Progenitor cell of endocrine pancreas (in vitro differentiated cells): Measurements from ENCODE around the gene CTNNA3. TPM values are rescaled to one million over a fixed set of nuclear protein-coding genes. Genes with fewer than 3 reads are reported as not detected.

Experiments used
- DNase-seq: peaks from one replicate; pipeline ENCODE4 v3.0.0; 2021; ENCODE audit warnings: low spot score; ENCODE audit not compliant: unreplicated experiment
- H3K27ac Mint-ChIP-seq: 2 replicates; pipeline ENCODE4 v1.8.0; 2021; ENCODE audit warnings: mild to moderate bottlenecking, moderate library complexity, mixed read lengths
- H3K27me3 Mint-ChIP-seq: 2 replicates; pipeline ENCODE4 v1.8.0; 2021; ENCODE audit warnings: mixed read lengths
- H3K36me3 Mint-ChIP-seq: 2 replicates; pipeline ENCODE4 v1.8.0; 2022; ENCODE audit warnings: mixed read lengths; ENCODE audit not compliant: insufficient read depth
- H3K4me1 Mint-ChIP-seq: 2 replicates; pipeline ENCODE4 v1.8.0; 2021; ENCODE audit warnings: low read depth, mixed read lengths
- H3K4me3 Mint-ChIP-seq: 2 replicates; pipeline ENCODE4 v1.8.0; 2021; ENCODE audit warnings: low read depth, mild to moderate bottlenecking, moderate library complexity, mixed read lengths
- H3K9me3 Mint-ChIP-seq: 2 replicates; pipeline ENCODE4 v1.8.0; 2021; ENCODE audit warnings: low read depth, mixed read lengths
- CTCF ChIP-seq: fragments of 200-600 bp; sonication (generic); IDR thresholded peaks from one replicate; pipeline ENCODE4 v1.5.0; 2021; ENCODE audit warnings: antibody characterized with exemption, mild to moderate bottlenecking; ENCODE audit not compliant: unreplicated experiment
- total RNA-seq: library from RNA; stranded (reverse); gene quantifications from 2 replicates; pipeline ENCODE4 v1.2.1, GENCODE V29; 2021

Gene CTNNA3
- total RNA-seq, 1 donor from 2014 or later, result 1.7 TPM

GRCh38 chr10:66398669-66399068, 1297.3 kb downstream of the CTNNA3 start:
- no peak overlapping the region for H3K27ac Mint-ChIP-seq
- H3K4me1 Mint-ChIP-seq, result no peaks in the 10 kb centered on the region
- no peaks in the 10 kb centered on the region for H3K9me3 Mint-ChIP-seq
- DNase-seq, result no peak
- H3K36me3 Mint-ChIP-seq, result no peaks in the 10 kb centered on the region
- no peak overlapping the region for H3K4me3 Mint-ChIP-seq
- no peaks in the 10 kb centered on the region for H3K27me3 Mint-ChIP-seq
- no peak for TF ChIP-seq CTCF

GRCh38 chr10:66394342-66395063, 1301.5 kb downstream of the CTNNA3 start:
- no peak for DNase-seq
- no peaks in the 10 kb centered on the region for H3K36me3 Mint-ChIP-seq
- H3K9me3 Mint-ChIP-seq, result no peaks in the 10 kb centered on the region
- no peak overlapping the region for H3K27ac Mint-ChIP-seq
- H3K4me3 Mint-ChIP-seq, result no peak overlapping the region
- H3K4me1 Mint-ChIP-seq, result no peaks in the 10 kb centered on the region
- H3K27me3 Mint-ChIP-seq, result no peaks in the 10 kb centered on the region
- no peak for TF ChIP-seq CTCF

GRCh38 chr10:66390926-66391325, 1305.1 kb downstream of the CTNNA3 start:
- no peaks in the 10 kb centered on the region for H3K4me1 Mint-ChIP-seq
- TF ChIP-seq CTCF, result no peak
- peaks cover 10% of the 10 kb centered on the region for H3K9me3 Mint-ChIP-seq
- no peaks in the 10 kb centered on the region for H3K36me3 Mint-ChIP-seq
- no peaks in the 10 kb centered on the region for H3K27me3 Mint-ChIP-seq
- no peak for DNase-seq
- H3K4me3 Mint-ChIP-seq, result no peak overlapping the region
- H3K27ac Mint-ChIP-seq, result no peak overlapping the region

GRCh38 chr10:66381045-66381444, 1315.0 kb downstream of the CTNNA3 start:
- Mint-ChIP-seq H3K27me3 (no peaks in the 10 kb centered on the region), H3K36me3 (no peaks in the 10 kb centered on the region), H3K4me3 (no peak overlapping the region), H3K4me1 (peaks cover 12% of the 10 kb centered on the region), H3K9me3 (peaks cover 9% of the 10 kb centered on the region), H3K27ac (no peak overlapping the region)
- DNase-seq, result no peak
- no peak for TF ChIP-seq CTCF

GRCh38 chr10:66378117-66378876, 1317.7 kb downstream of the CTNNA3 start:
- Mint-ChIP-seq H3K27me3 (no peaks in the 10 kb centered on the region), H3K9me3 (no peaks in the 10 kb centered on the region), H3K36me3 (no peaks in the 10 kb centered on the region), H3K4me1 (peaks cover 14% of the 10 kb centered on the region), H3K4me3 (no peak overlapping the region), H3K27ac (no peak overlapping the region)
- DNase-seq, result no peak
- TF ChIP-seq CTCF, result no peak
